ENCODE measurements around the gene ZNF746. TPM values are rescaled to one million over a fixed set of nuclear protein-coding genes. Genes with fewer than 3 reads are reported as not detected.

ZNF746 gene
- total RNA-seq, 4 donors from 2014 or later = 17.3 to 28.1 (median 23.4) TPM

DNA sequence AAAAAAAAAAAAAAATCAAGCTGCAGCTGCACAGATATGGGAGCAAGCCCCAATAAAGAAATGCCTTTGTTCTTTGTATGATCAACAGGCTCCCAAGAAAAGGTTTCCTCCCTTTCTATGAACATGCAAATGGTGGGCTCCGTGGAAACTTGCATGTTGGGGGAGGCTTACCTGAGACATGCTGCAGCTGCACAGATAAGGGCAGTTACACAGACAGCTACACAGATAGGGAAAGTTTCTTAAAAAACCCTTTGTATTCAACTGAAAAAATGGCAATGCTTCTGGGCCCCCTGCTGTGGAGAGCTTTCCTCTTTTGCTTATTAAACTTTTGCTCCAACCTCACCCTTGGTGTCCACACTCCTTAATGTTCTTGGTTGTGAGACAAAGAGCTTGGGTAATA is 29.8 kb upstream of the ZNF746 start:
- Histone ChIP-seq H3K27me3 (no peaks in the 10 kb centered on the region), H3K4me3 (no peak overlapping the region), H3K9me3 (peaks cover 0 to 35% (median 15%) of the 10 kb centered on the region in 4 donors), H3K36me3 (no peaks in the 10 kb centered on the region), H3K27ac (no peak overlapping the region), H3K4me1 (no peaks in the 10 kb centered on the region)
- TF ChIP-seq, protein P1, sequence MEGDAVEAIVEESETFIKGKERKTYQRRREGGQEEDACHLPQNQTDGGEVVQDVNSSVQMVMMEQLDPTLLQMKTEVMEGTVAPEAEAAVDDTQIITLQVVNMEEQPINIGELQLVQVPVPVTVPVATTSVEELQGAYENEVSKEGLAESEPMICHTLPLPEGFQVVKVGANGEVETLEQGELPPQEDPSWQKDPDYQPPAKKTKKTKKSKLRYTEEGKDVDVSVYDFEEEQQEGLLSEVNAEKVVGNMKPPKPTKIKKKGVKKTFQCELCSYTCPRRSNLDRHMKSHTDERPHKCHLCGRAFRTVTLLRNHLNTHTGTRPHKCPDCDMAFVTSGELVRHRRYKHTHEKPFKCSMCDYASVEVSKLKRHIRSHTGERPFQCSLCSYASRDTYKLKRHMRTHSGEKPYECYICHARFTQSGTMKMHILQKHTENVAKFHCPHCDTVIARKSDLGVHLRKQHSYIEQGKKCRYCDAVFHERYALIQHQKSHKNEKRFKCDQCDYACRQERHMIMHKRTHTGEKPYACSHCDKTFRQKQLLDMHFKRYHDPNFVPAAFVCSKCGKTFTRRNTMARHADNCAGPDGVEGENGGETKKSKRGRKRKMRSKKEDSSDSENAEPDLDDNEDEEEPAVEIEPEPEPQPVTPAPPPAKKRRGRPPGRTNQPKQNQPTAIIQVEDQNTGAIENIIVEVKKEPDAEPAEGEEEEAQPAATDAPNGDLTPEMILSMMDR (IDR thresholded peaks at IDR 0.05) = no peak
- TF ChIP-seq POLR2A (IDR thresholded peaks at IDR 0.05) = no peak
- DNase-seq = no peak

DNA sequence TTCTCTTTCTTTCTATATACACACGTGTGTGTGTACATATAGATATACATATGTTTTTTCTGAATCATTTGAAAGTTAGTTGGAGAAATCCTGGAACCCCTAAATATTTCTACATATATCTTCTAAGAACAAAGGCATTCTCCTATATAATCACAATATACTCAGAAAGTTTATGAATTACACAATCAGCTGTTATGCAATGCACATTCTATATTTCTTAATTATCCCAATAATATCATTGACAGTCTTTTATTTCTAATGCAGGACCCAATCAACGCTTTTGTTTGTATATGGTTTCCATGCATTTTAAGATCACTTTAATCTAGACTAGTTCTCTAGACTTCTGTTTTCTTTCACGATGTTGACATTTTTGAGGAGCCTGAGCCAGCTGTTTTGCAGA is 27.7 kb upstream of the ZNF746 start:
- TF ChIP-seq, protein P1 (IDR thresholded peaks at IDR 0.05) = no peak
- no peak for TF ChIP-seq POLR2A (IDR thresholded peaks at IDR 0.05)
- DNase-seq = no peak
- H3K9me3 ChIP-seq = peaks cover 0 to 24% (median 10%) of the 10 kb centered on the region in 4 donors

DNA sequence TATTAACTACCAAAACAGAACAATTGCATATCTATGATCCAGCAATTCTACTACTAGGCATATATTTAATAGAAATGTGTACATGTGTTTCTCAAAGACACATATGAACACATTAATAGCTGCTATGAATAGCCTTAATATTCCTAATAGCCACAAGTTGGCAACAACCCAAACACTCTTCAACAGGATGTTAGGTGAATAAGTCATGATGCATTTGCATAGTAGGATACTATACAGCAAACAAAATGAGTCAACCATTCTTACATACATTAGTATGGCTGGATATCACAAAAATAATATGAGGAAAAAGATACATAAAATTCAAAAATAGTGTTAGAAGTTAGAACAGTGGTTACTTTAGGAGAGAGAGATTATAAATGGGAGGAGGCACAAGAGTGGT is 26.8 kb upstream of the ZNF746 start:
- Histone ChIP-seq H3K4me3 (no peak overlapping the region), H3K27ac (no peak overlapping the region), H3K27me3 (no peaks in the 10 kb centered on the region), H3K4me1 (no peaks in the 10 kb centered on the region), H3K36me3 (no peaks in the 10 kb centered on the region), H3K9me3 (peaks cover 0 to 15% (median 5%) of the 10 kb centered on the region in 4 donors)
- TF ChIP-seq, protein P1 (IDR thresholded peaks at IDR 0.05) = no peak
- TF ChIP-seq POLR2A (IDR thresholded peaks at IDR 0.05) = no peak
- DNase-seq = no peak

More for the DNA sequence above, 27.7 kb upstream of the ZNF746 start:
- Histone ChIP-seq H3K4me3 (no peak overlapping the region), H3K4me1 (no peaks in the 10 kb centered on the region), H3K36me3 (no peaks in the 10 kb centered on the region), H3K27ac (no peak overlapping the region), H3K27me3 (no peaks in the 10 kb centered on the region)

DNA sequence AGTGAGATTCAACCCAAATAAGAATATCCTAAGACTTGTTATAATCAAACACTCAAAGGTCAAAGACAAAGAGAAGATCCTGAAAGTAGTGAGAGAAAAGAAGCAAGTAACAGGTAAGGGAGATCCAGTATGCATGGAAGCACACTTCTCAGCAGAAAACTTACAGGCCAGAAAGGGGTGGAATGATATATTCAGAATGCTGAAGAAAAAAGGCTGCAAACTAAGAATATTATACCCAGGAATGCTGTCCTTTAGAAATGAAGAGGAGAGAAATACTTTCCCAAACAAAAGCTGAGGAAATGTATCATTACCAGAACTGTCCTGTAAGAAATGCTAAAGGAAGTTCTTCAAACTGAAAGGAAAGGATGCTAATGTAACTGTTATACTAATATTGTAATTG is 12.6 kb upstream of the ZNF746 start:
- DNase-seq = no peak
- TF ChIP-seq POLR2A (IDR thresholded peaks at IDR 0.05) = no peak
- TF ChIP-seq, protein P1 (IDR thresholded peaks at IDR 0.05) = no peak
- H3K9me3 ChIP-seq = peaks cover 0 to 14% (median 0%) of the 10 kb centered on the region in 4 donors
- no peak overlapping the region for H3K27ac ChIP-seq
- H3K27me3 ChIP-seq = no peaks in the 10 kb centered on the region
- no peaks in the 10 kb centered on the region for H3K4me1 ChIP-seq
- H3K36me3 ChIP-seq = no peaks in the 10 kb centered on the region
- H3K4me3 ChIP-seq = no peak overlapping the region

DNA sequence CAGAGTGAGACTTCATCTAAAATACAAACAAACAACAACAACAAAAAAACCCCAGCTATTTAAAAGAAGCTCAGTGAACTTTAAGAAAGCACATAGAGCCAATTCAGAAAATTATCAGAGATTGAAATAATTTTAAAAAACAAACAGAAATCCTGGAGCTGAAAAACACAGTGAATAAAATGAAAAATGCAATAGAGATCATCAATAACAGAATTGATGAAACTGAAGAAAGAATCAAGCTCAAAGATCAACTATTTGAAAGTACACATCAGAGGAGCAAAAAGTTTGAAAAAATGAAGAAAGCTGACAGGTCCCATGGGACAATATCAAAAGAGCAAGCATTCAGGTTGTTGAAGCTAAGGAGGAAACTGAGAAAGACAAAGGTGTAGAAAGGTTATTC is 12.2 kb upstream of the ZNF746 start:
- H3K36me3 ChIP-seq = no peaks in the 10 kb centered on the region
- H3K9me3 ChIP-seq = peaks cover 0 to 14% (median 0%) of the 10 kb centered on the region in 4 donors
- no peak for TF ChIP-seq POLR2A (IDR thresholded peaks at IDR 0.05)
- TF ChIP-seq, protein P1 (IDR thresholded peaks at IDR 0.05) = no peak
- no peak for DNase-seq
- no peak overlapping the region for H3K4me3 ChIP-seq
- H3K27me3 ChIP-seq = no peaks in the 10 kb centered on the region
- no peak overlapping the region for H3K27ac ChIP-seq
- H3K4me1 ChIP-seq = no peaks in the 10 kb centered on the region

DNA sequence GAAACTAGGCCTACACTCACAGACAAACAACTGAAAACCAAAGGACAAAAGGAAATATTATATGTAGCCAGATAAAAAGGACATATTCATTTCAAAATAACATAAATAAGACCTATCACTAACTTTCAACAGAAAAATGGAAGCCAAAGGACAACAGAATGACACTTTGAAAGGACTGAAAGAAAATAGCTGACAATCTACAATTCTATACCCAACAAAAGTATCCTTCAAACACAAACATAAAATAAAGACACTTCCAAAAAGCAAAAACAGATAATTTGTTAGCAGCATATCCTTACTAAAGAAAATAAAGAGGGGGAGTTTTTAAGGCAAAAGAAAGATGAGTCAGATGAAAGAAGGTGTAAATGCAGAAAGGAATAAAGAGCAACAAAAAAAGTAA is 7.9 kb upstream of the ZNF746 start:
- Histone ChIP-seq H3K9me3 (peaks cover 0 to 14% (median 0%) of the 10 kb centered on the region in 4 donors), H3K36me3 (no peaks in the 10 kb centered on the region), H3K27ac (no peak overlapping the region), H3K4me3 (no peak overlapping the region), H3K27me3 (no peaks in the 10 kb centered on the region), H3K4me1 (no peaks in the 10 kb centered on the region)
- no peak for TF ChIP-seq POLR2A (IDR thresholded peaks at IDR 0.05)
- TF ChIP-seq, protein P1 (IDR thresholded peaks at IDR 0.05) = no peak
- DNase-seq = no peak

All from Peyer's patch (tissue), 4 donors.